Fibroblast of lung (primary cell): ENCODE results near the gene CAMK2N2. TPM values are rescaled to one million over a fixed set of nuclear protein-coding genes. Genes with fewer than 3 reads are reported as not detected.
A peak's percentile ranks its signal among the peaks of the same experiment; 100 is the strongest.

Experiments
- DNase-seq, 2 donors: peaks; one replicate each; pipeline versions ENCODE4 v3.0.0 to v3.0.0-alpha.2; 2010; ENCODE audit warnings: low read depth in 2 of 2
- H2AFZ ChIP-seq: 2 replicates; pipeline ENCODE4 v1.5.1; 2012; ENCODE audit warnings: low read length, control low read depth, inconsistent platforms
- H3K27ac ChIP-seq: 2 replicates; pipeline ENCODE4 v1.5.1; 2011; ENCODE audit warnings: low read length, control low read depth; ENCODE audit not compliant: insufficient read depth
- H3K27me3 ChIP-seq: 2 replicates; pipeline ENCODE4 v1.5.1; 2011; ENCODE audit warnings: mild to moderate bottlenecking, low read length; ENCODE audit not compliant: control insufficient read depth, insufficient read depth
- H3K36me3 ChIP-seq: 2 replicates; pipeline ENCODE4 v1.5.1; 2011; ENCODE audit warnings: low read length; ENCODE audit not compliant: control insufficient read depth, insufficient read depth
- H3K4me1 ChIP-seq: 2 replicates; pipeline ENCODE4 v1.5.1; 2011; ENCODE audit warnings: low read length; ENCODE audit not compliant: control insufficient read depth, insufficient read depth; ENCODE audit errors: extremely low read depth
- H3K4me2 ChIP-seq: 2 replicates; pipeline ENCODE4 v1.5.1; 2011; ENCODE audit warnings: low read length, control low read depth; ENCODE audit not compliant: insufficient read depth; ENCODE audit errors: extremely low read depth
- H3K4me3 ChIP-seq, 4 experiments: fragments of 200-600 bp in 1 of 4; sonication (generic) in 1 of 4; replicated peaks in 1 of 4; 2 replicates each; pipeline ENCODE4 v1.5.1; 2011 to 2016; ENCODE audit warnings: low read length in 4 of 4, low read depth in 3 of 4, mild to moderate bottlenecking in 3 of 4, control low read depth in 2 of 4, inconsistent platforms in 1 of 4, mixed read lengths in 1 of 4; ENCODE audit not compliant: insufficient read depth in 1 of 4; ENCODE audit errors: control extremely low read depth in 1 of 4
- H3K79me2 ChIP-seq: 2 replicates; pipeline ENCODE4 v1.5.1; 2012; ENCODE audit warnings: mild to moderate bottlenecking, low read length, inconsistent platforms; ENCODE audit not compliant: control insufficient read depth, insufficient read depth
- H3K9ac ChIP-seq: 2 replicates; pipeline ENCODE4 v1.5.1; 2011; ENCODE audit warnings: mild to moderate bottlenecking, low read length, control low read depth; ENCODE audit not compliant: insufficient read depth
- H3K9me3 ChIP-seq: 2 replicates; pipeline ENCODE4 v1.5.1; 2012; ENCODE audit warnings: low read depth, low read length; ENCODE audit not compliant: control insufficient read depth, insufficient read depth
- H4K20me1 ChIP-seq: 2 replicates; pipeline ENCODE4 v1.5.1; 2011; ENCODE audit warnings: low read length; ENCODE audit not compliant: control insufficient read depth, insufficient read depth; ENCODE audit errors: extremely low read depth
- CTCF ChIP-seq, 2 donors: IDR thresholded peaks in 1 of 2; conservative IDR thresholded peaks in 1 of 2; 1 replicate in 1 of 2; 2 replicates in 1 of 2; pipeline ENCODE4 v1.5.1; 2011 to 2012; ENCODE audit warnings: low read length in 2 of 2, control low read depth in 1 of 2, inconsistent platforms in 1 of 2, low read depth in 1 of 2, mild to moderate bottlenecking in 1 of 2
- EZH2 ChIP-seq: IDR thresholded peaks from 2 replicates; pipeline ENCODE4 v1.5.1; 2012; ENCODE audit warnings: low read length, control low read depth, mild to moderate bottlenecking; ENCODE audit errors: missing control alignments
- polyA plus RNA-seq, 2 donors: library from polyadenylated mRNA; depleted of rRNA in 1 of 2; stranded (reverse) in 1 of 2; unstranded in 1 of 2; fragments of >200 nt; gene quantifications; 2 replicates each; pipeline ENCODE4 v1.2.1, GENCODE V29; 2011 to 2012; ENCODE audit warnings: missing spikeins in 1 of 2
- total RNA-seq: library from RNA; depleted of rRNA; stranded (reverse); fragments of >200 nt; gene quantifications from 2 replicates; pipeline ENCODE4 v1.2.1, GENCODE V29; 2014

The CAMK2N2 gene
- total and polyA plus RNA-seq, 2 donors (not counting 1 experiment from before 2014, with no cell fraction given) = under 0.01 to 0.10 TPM

- no peak for TF ChIP-seq CTCF (conservative IDR thresholded peaks at IDR 0.05 in 1 of 2, IDR thresholded peaks at IDR 0.05 in 1 of 2; ENCODE audit: low read depth in 1 of 2, low read length in 2 of 2)
- peak; percentile 81 for TF ChIP-seq EZH2
- Histone ChIP-seq H2AFZ (no peak overlapping the region), H4K20me1 (no peaks in the 10 kb centered on the region), H3K9ac (no peak overlapping the region), H3K27me3 (peaks cover 49% of the 10 kb centered on the region), H3K27ac (no peak overlapping the region), H3K79me2 (no peaks in the 10 kb centered on the region), H3K4me2 (no peak overlapping the region), H3K9me3 (no peaks in the 10 kb centered on the region), H3K4me3 (no peak overlapping the region), H3K4me1 (peaks cover 3% of the 10 kb centered on the region), H3K36me3 (no peaks in the 10 kb centered on the region)
- no peak for DNase-seq
Measured at GRCh38 chr3:184228376-184229137, 32.8 kb downstream of the CAMK2N2 start.

DNA sequence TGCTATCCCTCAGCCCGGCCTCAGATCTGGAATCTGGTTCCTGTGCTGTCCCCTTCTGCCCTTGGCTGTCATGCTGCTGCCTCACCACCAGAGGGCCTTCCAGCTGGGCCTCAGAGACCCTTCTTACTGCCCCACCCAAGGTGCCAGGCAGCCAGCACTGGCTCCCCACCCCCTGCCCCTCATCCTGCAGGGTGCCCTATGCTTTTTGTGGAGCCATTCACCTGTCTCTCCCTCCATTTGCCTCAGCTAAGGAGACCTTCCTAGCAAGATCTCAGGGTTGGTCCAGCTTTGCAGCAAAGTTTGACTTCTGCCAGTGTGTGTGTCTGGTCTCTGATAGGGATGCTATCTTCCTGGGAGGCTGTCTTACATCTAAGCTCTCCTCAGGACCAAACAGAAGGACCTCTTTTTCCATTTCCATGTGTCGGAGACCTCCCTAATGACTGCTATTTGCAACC is 33.8 kb downstream of the CAMK2N2 start:
- H2AFZ ChIP-seq = no peak overlapping the region
- TF ChIP-seq CTCF (conservative IDR thresholded peaks at IDR 0.05 in 1 of 2, IDR thresholded peaks at IDR 0.05 in 1 of 2; ENCODE audit: low read depth in 1 of 2, low read length in 2 of 2) (peak; percentile 74 to 90), EZH2 (no peak)
- no peak overlapping the region for H3K4me2 ChIP-seq
- H3K79me2 ChIP-seq = no peaks in the 10 kb centered on the region
- peak in 1 of 2 donors; percentile 17 for DNase-seq
- H3K27ac ChIP-seq = no peak overlapping the region
- H3K36me3 ChIP-seq = no peaks in the 10 kb centered on the region
- no peak overlapping the region for H3K4me3 ChIP-seq
- H4K20me1 ChIP-seq = no peaks in the 10 kb centered on the region
- no peak overlapping the region for H3K9ac ChIP-seq
- no peaks in the 10 kb centered on the region for H3K9me3 ChIP-seq
- H3K4me1 ChIP-seq = peaks cover 3% of the 10 kb centered on the region
- H3K27me3 ChIP-seq = peaks cover 45% of the 10 kb centered on the region

DNA sequence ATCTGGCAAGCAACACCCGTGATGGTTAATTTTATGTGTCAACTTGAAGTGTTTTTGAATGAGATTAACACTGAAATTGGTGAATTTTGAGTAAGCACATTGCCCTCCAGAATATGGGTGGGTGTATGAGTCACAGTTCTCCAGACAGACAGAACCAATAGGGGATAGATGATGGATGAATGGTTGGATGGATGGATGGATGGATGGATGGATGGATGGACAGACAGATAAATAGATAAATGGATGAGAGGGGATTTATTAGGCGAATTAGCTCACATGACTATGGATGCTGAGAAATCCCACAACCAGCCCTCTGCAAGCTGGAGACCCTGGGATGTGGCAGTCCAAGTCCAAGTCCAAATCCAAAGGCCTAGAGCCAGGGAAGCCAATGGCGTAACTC is 37.4 kb downstream of the CAMK2N2 start:
- Histone ChIP-seq H3K9me3 (no peaks in the 10 kb centered on the region), H2AFZ (no peak overlapping the region), H3K79me2 (no peaks in the 10 kb centered on the region), H3K27me3 (peaks cover 13% of the 10 kb centered on the region), H4K20me1 (no peaks in the 10 kb centered on the region), H3K4me1 (no peaks in the 10 kb centered on the region), H3K36me3 (no peaks in the 10 kb centered on the region), H3K4me3 (no peak overlapping the region), H3K4me2 (no peak overlapping the region), H3K27ac (no peak overlapping the region), H3K9ac (no peak overlapping the region)
- DNase-seq = no peak
- TF ChIP-seq CTCF (conservative IDR thresholded peaks at IDR 0.05 in 1 of 2, IDR thresholded peaks at IDR 0.05 in 1 of 2; ENCODE audit: low read depth in 1 of 2, low read length in 2 of 2) (no peak), EZH2 (no peak)
